GM23338 (cell line): ENCODE data around the gene RP2. TPM values are rescaled to one million over a fixed set of nuclear protein-coding genes. Genes with fewer than 3 reads are reported as not detected.

Experiments
- CREB1 ChIP-seq: fragments of 250-450 bp; sonication (Bioruptor Pico); IDR thresholded peaks from 2 replicates; pipeline ENCODE4 v1.5.0; 2020; ENCODE audit warnings: low read depth, mild to moderate bottlenecking, moderate library complexity
- EZH2phosphoT487 ChIP-seq: fragments of 200-600 bp; sonication (generic); IDR thresholded peaks from one replicate; pipeline ENCODE4 v1.8.1; 2018; ENCODE audit warnings: antibody characterized with exemption; ENCODE audit not compliant: unreplicated experiment
- JUNB ChIP-seq: IDR thresholded peaks from one replicate; pipeline ENCODE4 v1.6.1; 2016; ENCODE audit warnings: antibody characterized with exemption; ENCODE audit not compliant: unreplicated experiment
- POLR2AphosphoS5 ChIP-seq: IDR thresholded peaks from 2 replicates; pipeline ENCODE4 v1.6.1; 2016; ENCODE audit warnings: antibody characterized with exemption, low read depth
- ZNF114 ChIP-seq: fragments of 250-450 bp; sonication (Bioruptor Pico); IDR thresholded peaks from 2 replicates; pipeline ENCODE4 v1.5.0; 2020; ENCODE audit warnings: mild to moderate bottlenecking, moderate library complexity
- polyA plus RNA-seq: library from polyadenylated mRNA; unstranded; fragments of >200 nt; fragmentation: Nextera tagmentation; extraction: Ambion mirVana; gene quantifications from 2 replicates; pipeline ENCODE4 v1.2.1, GENCODE V29; 2016
- total RNA-seq: library from RNA; depleted of rRNA; stranded (reverse); fragments of >200 nt; shearing (Covaris generic); gene quantifications from 2 replicates; pipeline ENCODE4 v1.2.3, GENCODE V29; 2014
- TF ChIP-seq, protein P1 (sequence below): fragments of 250-450 bp; sonication (Bioruptor Pico); IDR thresholded peaks from 2 replicates; pipeline ENCODE4 v1.5.0; 2020; ENCODE audit warnings: mild to moderate bottlenecking, moderate library complexity
- TF ChIP-seq, protein P2 (sequence below): IDR thresholded peaks from one replicate; pipeline ENCODE4 v1.6.1; 2018; ENCODE audit warnings: antibody characterized with exemption; ENCODE audit not compliant: unreplicated experiment

The RP2 gene
- total and polyA plus RNA-seq, 2 experiments from 2014 or later: 4.5 to 12.1 TPM

DNA sequence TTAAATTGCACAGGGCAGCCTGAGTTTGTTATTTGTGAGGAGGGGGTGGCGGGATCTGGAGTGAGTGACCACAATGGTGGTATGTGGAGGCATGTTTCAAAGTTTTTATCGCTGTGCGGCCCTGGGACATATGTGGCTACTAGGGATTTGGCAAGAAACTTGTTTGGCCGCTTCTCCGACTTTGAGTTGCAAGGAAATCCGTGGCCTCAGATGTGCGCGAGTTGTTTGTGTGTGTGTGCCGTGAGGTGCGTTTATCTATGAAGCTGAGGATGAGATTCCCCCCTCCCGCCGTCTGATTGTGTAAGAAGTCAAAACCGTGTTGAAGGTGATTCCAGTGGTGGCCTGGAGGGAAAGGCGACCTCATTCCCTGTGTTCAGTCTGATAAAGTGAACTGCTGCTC is 76.8 kb downstream of the RP2 start (continued):
- TF ChIP-seq, protein P1, sequence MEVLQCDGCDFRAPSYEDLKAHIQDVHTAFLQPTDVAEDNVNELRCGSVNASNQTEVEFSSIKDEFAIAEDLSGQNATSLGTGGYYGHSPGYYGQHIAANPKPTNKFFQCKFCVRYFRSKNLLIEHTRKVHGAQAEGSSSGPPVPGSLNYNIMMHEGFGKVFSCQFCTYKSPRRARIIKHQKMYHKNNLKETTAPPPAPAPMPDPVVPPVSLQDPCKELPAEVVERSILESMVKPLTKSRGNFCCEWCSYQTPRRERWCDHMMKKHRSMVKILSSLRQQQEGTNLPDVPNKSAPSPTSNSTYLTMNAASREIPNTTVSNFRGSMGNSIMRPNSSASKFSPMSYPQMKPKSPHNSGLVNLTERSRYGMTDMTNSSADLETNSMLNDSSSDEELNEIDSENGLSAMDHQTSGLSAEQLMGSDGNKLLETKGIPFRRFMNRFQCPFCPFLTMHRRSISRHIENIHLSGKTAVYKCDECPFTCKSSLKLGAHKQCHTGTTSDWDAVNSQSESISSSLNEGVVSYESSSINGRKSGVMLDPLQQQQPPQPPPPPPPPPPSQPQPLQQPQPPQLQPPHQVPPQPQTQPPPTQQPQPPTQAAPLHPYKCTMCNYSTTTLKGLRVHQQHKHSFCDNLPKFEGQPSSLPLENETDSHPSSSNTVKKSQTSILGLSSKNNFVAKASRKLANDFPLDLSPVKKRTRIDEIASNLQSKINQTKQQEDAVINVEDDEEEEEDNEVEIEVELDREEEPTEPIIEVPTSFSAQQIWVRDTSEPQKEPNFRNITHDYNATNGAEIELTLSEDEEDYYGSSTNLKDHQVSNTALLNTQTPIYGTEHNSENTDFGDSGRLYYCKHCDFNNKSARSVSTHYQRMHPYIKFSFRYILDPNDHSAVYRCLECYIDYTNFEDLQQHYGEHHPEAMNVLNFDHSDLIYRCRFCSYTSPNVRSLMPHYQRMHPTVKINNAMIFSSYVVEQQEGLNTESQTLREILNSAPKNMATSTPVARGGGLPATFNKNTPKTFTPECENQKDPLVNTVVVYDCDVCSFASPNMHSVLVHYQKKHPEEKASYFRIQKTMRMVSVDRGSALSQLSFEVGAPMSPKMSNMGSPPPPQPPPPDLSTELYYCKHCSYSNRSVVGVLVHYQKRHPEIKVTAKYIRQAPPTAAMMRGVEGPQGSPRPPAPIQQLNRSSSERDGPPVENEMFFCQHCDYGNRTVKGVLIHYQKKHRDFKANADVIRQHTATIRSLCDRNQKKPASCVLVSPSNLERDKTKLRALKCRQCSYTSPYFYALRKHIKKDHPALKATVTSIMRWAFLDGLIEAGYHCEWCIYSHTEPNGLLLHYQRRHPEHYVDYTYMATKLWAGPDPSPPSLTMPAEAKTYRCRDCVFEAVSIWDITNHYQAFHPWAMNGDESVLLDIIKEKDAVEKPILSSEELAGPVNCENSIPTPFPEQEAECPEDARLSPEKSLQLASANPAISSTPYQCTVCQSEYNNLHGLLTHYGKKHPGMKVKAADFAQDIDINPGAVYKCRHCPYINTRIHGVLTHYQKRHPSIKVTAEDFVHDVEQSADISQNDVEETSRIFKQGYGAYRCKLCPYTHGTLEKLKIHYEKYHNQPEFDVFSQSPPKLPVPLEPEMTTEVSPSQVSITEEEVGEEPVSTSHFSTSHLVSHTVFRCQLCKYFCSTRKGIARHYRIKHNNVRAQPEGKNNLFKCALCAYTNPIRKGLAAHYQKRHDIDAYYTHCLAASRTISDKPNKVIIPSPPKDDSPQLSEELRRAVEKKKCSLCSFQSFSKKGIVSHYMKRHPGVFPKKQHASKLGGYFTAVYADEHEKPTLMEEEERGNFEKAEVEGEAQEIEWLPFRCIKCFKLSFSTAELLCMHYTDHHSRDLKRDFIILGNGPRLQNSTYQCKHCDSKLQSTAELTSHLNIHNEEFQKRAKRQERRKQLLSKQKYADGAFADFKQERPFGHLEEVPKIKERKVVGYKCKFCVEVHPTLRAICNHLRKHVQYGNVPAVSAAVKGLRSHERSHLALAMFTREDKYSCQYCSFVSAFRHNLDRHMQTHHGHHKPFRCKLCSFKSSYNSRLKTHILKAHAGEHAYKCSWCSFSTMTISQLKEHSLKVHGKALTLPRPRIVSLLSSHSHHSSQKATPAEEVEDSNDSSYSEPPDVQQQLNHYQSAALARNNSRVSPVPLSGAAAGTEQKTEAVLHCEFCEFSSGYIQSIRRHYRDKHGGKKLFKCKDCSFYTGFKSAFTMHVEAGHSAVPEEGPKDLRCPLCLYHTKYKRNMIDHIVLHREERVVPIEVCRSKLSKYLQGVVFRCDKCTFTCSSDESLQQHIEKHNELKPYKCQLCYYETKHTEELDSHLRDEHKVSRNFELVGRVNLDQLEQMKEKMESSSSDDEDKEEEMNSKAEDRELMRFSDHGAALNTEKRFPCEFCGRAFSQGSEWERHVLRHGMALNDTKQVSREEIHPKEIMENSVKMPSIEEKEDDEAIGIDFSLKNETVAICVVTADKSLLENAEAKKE: no peak
- TF ChIP-seq CREB1 (CRISPR knock-in tag) (no peak), ZNF114 (no peak), POLR2AphosphoS5 (no peak), EZH2phosphoT487 (no peak), JUNB (no peak)
- TF ChIP-seq, protein P2, sequence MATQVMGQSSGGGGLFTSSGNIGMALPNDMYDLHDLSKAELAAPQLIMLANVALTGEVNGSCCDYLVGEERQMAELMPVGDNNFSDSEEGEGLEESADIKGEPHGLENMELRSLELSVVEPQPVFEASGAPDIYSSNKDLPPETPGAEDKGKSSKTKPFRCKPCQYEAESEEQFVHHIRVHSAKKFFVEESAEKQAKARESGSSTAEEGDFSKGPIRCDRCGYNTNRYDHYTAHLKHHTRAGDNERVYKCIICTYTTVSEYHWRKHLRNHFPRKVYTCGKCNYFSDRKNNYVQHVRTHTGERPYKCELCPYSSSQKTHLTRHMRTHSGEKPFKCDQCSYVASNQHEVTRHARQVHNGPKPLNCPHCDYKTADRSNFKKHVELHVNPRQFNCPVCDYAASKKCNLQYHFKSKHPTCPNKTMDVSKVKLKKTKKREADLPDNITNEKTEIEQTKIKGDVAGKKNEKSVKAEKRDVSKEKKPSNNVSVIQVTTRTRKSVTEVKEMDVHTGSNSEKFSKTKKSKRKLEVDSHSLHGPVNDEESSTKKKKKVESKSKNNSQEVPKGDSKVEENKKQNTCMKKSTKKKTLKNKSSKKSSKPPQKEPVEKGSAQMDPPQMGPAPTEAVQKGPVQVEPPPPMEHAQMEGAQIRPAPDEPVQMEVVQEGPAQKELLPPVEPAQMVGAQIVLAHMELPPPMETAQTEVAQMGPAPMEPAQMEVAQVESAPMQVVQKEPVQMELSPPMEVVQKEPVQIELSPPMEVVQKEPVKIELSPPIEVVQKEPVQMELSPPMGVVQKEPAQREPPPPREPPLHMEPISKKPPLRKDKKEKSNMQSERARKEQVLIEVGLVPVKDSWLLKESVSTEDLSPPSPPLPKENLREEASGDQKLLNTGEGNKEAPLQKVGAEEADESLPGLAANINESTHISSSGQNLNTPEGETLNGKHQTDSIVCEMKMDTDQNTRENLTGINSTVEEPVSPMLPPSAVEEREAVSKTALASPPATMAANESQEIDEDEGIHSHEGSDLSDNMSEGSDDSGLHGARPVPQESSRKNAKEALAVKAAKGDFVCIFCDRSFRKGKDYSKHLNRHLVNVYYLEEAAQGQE: no peak
